Upper lobe of left lung (tissue), 4 donors: ENCODE results near the gene PAX5.

Experiments used
- POLR2A ChIP-seq, 4 donors: fragments of 450-650 bp; IDR thresholded peaks; one replicate each; pipeline ENCODE4 v1.5.1; 2016 to 2017; ENCODE audit warnings: antibody characterized with exemption in 4 of 4, mild to moderate bottlenecking in 2 of 4
- POLR2AphosphoS5 ChIP-seq, 2 donors: sonication (generic); formaldehyde crosslinking; IDR thresholded peaks; one replicate each; pipeline ENCODE4 v1.5.1; 2017; ENCODE audit warnings: antibody characterized with exemption in 2 of 2
- TF ChIP-seq, protein P1 (sequence below), 6 experiments: fragments of 450-650 bp in 4 of 6; fragments of 200-600 bp in 2 of 6; sonication (generic) in 2 of 6; IDR thresholded peaks; one replicate each; pipeline ENCODE4 v1.5.1; 2016 to 2019; ENCODE audit warnings: antibody characterized with exemption in 6 of 6

GRCh38 chr9:36923025-36923625, 110.9 kb downstream of the PAX5 start:
- TF ChIP-seq, protein P1, sequence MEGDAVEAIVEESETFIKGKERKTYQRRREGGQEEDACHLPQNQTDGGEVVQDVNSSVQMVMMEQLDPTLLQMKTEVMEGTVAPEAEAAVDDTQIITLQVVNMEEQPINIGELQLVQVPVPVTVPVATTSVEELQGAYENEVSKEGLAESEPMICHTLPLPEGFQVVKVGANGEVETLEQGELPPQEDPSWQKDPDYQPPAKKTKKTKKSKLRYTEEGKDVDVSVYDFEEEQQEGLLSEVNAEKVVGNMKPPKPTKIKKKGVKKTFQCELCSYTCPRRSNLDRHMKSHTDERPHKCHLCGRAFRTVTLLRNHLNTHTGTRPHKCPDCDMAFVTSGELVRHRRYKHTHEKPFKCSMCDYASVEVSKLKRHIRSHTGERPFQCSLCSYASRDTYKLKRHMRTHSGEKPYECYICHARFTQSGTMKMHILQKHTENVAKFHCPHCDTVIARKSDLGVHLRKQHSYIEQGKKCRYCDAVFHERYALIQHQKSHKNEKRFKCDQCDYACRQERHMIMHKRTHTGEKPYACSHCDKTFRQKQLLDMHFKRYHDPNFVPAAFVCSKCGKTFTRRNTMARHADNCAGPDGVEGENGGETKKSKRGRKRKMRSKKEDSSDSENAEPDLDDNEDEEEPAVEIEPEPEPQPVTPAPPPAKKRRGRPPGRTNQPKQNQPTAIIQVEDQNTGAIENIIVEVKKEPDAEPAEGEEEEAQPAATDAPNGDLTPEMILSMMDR (IDR thresholded peaks at IDR 0.05), result no peak
- TF ChIP-seq POLR2A (IDR thresholded peaks at IDR 0.05) (no peak), POLR2AphosphoS5 (IDR thresholded peaks at IDR 0.05) (no peak)
